Activated naive CD4-positive, alpha-beta T cell treated with anti-CD3 and anti-CD28 coated beads for 36 hours (primary cell): Measurements from ENCODE around the gene SHISAL1. TPM values are rescaled to one million over a fixed set of nuclear protein-coding genes. Genes with fewer than 3 reads are reported as not detected.

Source experiments
- CTCF ChIA-PET: fragments of 350-600 bp; sonication (Branson Sonifier 250); formaldehyde crosslinking; loops from one replicate; lab custom pipeline; 2021; ENCODE audit warnings: antibody characterized with exemption; lab: Charles Lee
- DNase-seq: peaks from one replicate; pipeline ENCODE4 v3.0.0-alpha.2; 2020
- H3K27ac Mint-ChIP-seq: one replicate; pipeline ENCODE4 v1.8.0; 2021; ENCODE audit warnings: mild to moderate bottlenecking, mixed read lengths
- H3K27me3 Mint-ChIP-seq: one replicate; pipeline ENCODE4 v1.8.0; 2021; ENCODE audit warnings: low read depth, mixed read lengths
- H3K36me3 Mint-ChIP-seq: one replicate; pipeline ENCODE4 v1.8.0; 2021; ENCODE audit warnings: low read depth, mixed read lengths
- H3K4me1 Mint-ChIP-seq: one replicate; pipeline ENCODE4 v1.8.0; 2021; ENCODE audit warnings: low read depth, mixed read lengths
- H3K4me3 Mint-ChIP-seq: one replicate; pipeline ENCODE4 v1.8.0; 2021; ENCODE audit warnings: mild to moderate bottlenecking, moderate library complexity, mixed read lengths
- H3K9me3 Mint-ChIP-seq: one replicate; pipeline ENCODE4 v1.8.0; 2021; ENCODE audit warnings: mixed read lengths
- intact Hi-C: fragments of 100-400 bp; cut with micrococcal nuclease; formaldehyde crosslinking; loops from one replicate; pipeline ENCODE4 v1.15.1; 2023
- total RNA-seq, 2 experiments: library from RNA; stranded (reverse); gene quantifications; one replicate each; pipeline ENCODE4 v1.2.3, GENCODE V29; 2021

The SHISAL1 gene
- total RNA-seq, 2 experiments from 2014 or later: not detected

DNA sequence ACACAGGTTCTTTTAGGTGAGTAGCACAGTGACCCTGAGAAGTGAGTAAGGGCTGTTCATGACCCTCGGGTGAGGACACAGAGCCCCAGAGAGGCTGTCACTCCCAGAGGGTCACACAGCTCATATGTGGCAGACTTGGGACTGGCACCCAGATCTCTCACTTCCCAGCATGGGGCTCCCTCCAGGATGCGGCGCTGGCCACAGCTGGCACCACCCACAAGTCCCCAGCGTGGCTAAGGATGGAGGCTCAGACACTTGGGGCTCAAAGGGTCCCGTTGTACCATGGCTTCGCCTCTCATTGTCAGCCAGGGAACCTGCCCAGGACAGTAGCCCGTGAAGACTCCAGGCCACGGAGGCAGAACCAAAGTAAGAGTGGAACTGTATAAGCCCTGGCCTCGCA, 6.0 kb upstream of the SHISAL1 start:
- intact Hi-C loops: no loop called here

GRCh38 chr22:44317886-44318637, 5.3 kb upstream of the SHISAL1 start:
- Mint-ChIP-seq H3K27me3 (no peaks in the 10 kb centered on the region), H3K4me3 (no peak overlapping the region), H3K9me3 (no peaks in the 10 kb centered on the region), H3K4me1 (peaks cover 5% of the 10 kb centered on the region), H3K36me3 (no peaks in the 10 kb centered on the region), H3K27ac (no peak overlapping the region)
- no peak for DNase-seq
- CTCF ChIA-PET: no interaction called here
- intact Hi-C loops: no loop called here

More for the DNA sequence above, 6.0 kb upstream of the SHISAL1 start:
- Mint-ChIP-seq H3K9me3 (no peaks in the 10 kb centered on the region), H3K27me3 (no peaks in the 10 kb centered on the region), H3K27ac (no peak overlapping the region), H3K4me3 (no peak overlapping the region), H3K4me1 (peaks cover 5% of the 10 kb centered on the region), H3K36me3 (no peaks in the 10 kb centered on the region)
- DNase-seq: no peak
- CTCF ChIA-PET: no interaction called here

- no peaks in the 10 kb centered on the region for H3K36me3 Mint-ChIP-seq
- no peaks in the 10 kb centered on the region for H3K9me3 Mint-ChIP-seq
- DNase-seq: no peak
- no peak overlapping the region for H3K27ac Mint-ChIP-seq
- CTCF ChIA-PET: no interaction called here
- peaks cover 5% of the 10 kb centered on the region for H3K4me1 Mint-ChIP-seq
- no peak overlapping the region for H3K4me3 Mint-ChIP-seq
- H3K27me3 Mint-ChIP-seq: no peaks in the 10 kb centered on the region
- intact Hi-C loops: no loop called here
These were observed 4.3 kb upstream of the SHISAL1 start for GRCh38 chr22:44317123-44317444.

GRCh38 chr22:44316393-44317122, 3.8 kb upstream of the SHISAL1 start:
- Mint-ChIP-seq H3K4me1 (peaks cover 5% of the 10 kb centered on the region), H3K27me3 (no peaks in the 10 kb centered on the region), H3K4me3 (no peak overlapping the region), H3K27ac (no peak overlapping the region), H3K36me3 (no peaks in the 10 kb centered on the region), H3K9me3 (no peaks in the 10 kb centered on the region)
- intact Hi-C loops: no loop called here
- no peak for DNase-seq
- CTCF ChIA-PET: interaction anchor here (0.9 kb wide), 1 partner anchor 8 kb away, joined by 4 read pairs; no protein-coding TSS in a partner anchor

- Mint-ChIP-seq H3K27me3 (no peaks in the 10 kb centered on the region), H3K27ac (no peak overlapping the region), H3K9me3 (no peaks in the 10 kb centered on the region), H3K4me3 (no peak overlapping the region), H3K4me1 (peaks cover 5% of the 10 kb centered on the region), H3K36me3 (no peaks in the 10 kb centered on the region)
- CTCF ChIA-PET: no interaction called here
- no peak for DNase-seq
- intact Hi-C loops: no loop called here
These were observed 1.8 kb upstream of the SHISAL1 start for GRCh38 chr22:44314425-44315067.

DNA sequence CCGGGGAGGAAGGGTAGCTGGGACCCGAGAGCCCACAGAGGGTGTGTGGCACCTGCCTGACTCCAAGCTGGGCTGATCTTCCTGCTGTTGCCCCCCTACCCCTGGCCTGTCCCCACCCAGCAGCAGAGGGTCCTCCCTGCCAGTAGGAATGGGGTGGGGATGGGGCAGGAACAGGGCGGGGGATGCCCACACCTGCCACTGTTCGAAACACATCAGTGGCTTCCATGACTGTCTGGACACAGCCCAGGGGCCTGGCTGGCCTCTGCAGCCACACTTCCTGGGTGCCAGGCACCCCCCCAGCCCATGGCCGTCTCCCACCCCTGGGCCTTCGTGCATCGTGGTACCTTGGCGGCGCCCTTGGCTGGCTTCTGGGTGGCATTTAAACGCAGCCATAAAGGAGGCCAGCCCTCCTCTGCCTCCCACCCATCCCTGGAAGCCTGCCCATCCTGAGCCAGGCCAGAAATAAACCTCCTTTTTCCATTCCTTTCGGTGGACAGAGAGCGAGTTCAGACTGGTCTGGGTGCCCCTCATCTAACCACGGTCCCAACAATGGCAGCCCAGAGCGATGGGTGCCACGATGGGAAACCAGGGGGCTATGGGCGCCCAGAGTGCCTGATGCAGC, 745 bp upstream of the SHISAL1 start:
- Mint-ChIP-seq H3K36me3 (no peaks in the 10 kb centered on the region), H3K4me3 (no peak overlapping the region), H3K27me3 (no peaks in the 10 kb centered on the region), H3K9me3 (no peaks in the 10 kb centered on the region), H3K4me1 (peaks cover 5% of the 10 kb centered on the region), H3K27ac (no peak overlapping the region)
- no peak for DNase-seq
- intact Hi-C loops: no loop called here
- CTCF ChIA-PET: no interaction called here

DNA sequence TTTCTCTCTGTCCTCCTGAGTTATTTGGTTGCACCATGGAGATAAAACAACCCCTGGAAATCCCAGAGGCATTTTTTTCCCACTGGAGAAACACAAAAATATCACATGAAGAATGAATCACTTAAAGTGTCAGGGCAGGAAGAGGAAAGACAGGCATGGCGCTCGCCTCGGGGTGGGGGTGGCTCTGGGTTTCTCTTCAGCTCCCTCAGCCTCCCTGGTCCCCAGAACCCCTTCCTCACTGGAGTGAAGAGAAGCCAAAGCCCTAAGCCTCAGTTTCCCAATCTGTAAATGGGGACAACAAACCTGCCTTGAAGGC, 938 bp downstream of the SHISAL1 start:
- intact Hi-C loops: no loop called here
- Mint-ChIP-seq H3K27me3 (no peaks in the 10 kb centered on the region), H3K4me3 (no peak overlapping the region), H3K36me3 (no peaks in the 10 kb centered on the region), H3K4me1 (peaks cover 5% of the 10 kb centered on the region), H3K27ac (no peak overlapping the region), H3K9me3 (no peaks in the 10 kb centered on the region)
- DNase-seq: no peak
- CTCF ChIA-PET: no interaction called here

- no peaks in the 10 kb centered on the region for H3K9me3 Mint-ChIP-seq
- H3K4me3 Mint-ChIP-seq: no peak overlapping the region
- peaks cover 5% of the 10 kb centered on the region for H3K4me1 Mint-ChIP-seq
- H3K27ac Mint-ChIP-seq: no peak overlapping the region
- no peak for DNase-seq
- H3K36me3 Mint-ChIP-seq: no peaks in the 10 kb centered on the region
- intact Hi-C loops: no loop called here
- CTCF ChIA-PET: interaction anchor here (0.6 kb wide), 1 partner anchor 261 kb away, joined by 3 read pairs; no protein-coding TSS in a partner anchor
- no peaks in the 10 kb centered on the region for H3K27me3 Mint-ChIP-seq
These were observed 1.5 kb downstream of the SHISAL1 start for GRCh38 chr22:44311104-44311854.

DNA sequence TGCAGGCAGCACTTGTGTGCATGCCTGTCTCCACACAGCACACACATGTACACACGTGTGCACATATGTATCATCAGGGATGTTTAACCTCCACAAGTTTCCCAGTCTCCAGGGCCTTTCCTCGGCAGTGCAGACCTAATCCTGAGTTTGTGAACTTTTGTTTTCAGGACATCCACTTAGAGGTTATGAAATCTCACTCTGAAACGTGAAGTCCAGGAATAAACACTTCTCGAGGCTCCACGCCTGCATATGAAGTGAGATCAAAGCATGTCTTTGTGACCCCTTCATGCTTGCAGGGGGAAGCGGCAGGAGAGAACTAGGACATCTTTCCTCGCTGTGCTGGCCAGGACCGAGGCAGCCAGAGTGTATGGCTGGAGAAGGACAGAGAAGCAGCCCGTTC, 3.1 kb downstream of the SHISAL1 start:
- no peaks in the 10 kb centered on the region for H3K36me3 Mint-ChIP-seq
- CTCF ChIA-PET: no interaction called here
- H3K27me3 Mint-ChIP-seq: no peaks in the 10 kb centered on the region
- H3K4me3 Mint-ChIP-seq: no peak overlapping the region
- intact Hi-C loops: no loop called here
- peaks cover 5% of the 10 kb centered on the region for H3K4me1 Mint-ChIP-seq
- no peak overlapping the region for H3K27ac Mint-ChIP-seq
- H3K9me3 Mint-ChIP-seq: no peaks in the 10 kb centered on the region
- no peak for DNase-seq

DNA sequence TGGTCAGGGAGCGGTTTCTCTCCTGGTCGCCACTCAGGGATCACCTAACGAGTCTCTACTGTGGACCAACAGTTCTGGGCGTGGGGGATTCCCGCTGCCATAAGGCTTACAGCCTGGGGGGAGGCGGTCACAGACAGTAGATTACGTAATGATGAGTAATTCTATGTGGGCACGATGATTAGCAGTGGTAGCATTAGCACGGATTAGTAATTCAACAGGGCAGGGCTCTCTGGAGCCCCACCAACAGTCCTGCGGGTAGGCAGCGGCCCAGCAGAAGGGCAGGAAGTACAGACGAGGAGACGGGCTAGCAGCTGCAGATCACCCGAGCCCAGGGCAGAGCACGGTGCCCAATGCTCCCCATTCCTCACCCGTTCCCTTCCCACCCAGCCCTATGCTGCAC, 3.6 kb downstream of the SHISAL1 start:
- Mint-ChIP-seq H3K9me3 (no peaks in the 10 kb centered on the region), H3K4me1 (peaks cover under 1% of the 10 kb centered on the region), H3K36me3 (no peaks in the 10 kb centered on the region), H3K27me3 (no peaks in the 10 kb centered on the region), H3K4me3 (no peak overlapping the region), H3K27ac (no peak overlapping the region)
- intact Hi-C loops: no loop called here
- no peak for DNase-seq
- CTCF ChIA-PET: no interaction called here

GRCh38 chr22:44307509-44308169, 5.1 kb downstream of the SHISAL1 start:
- CTCF ChIA-PET: no interaction called here
- intact Hi-C loops: no loop called here
- Mint-ChIP-seq H3K27me3 (no peaks in the 10 kb centered on the region), H3K9me3 (no peaks in the 10 kb centered on the region), H3K4me1 (no peaks in the 10 kb centered on the region), H3K36me3 (no peaks in the 10 kb centered on the region), H3K27ac (no peak overlapping the region), H3K4me3 (no peak overlapping the region)
- DNase-seq: no peak

- Mint-ChIP-seq H3K4me1 (no peaks in the 10 kb centered on the region), H3K4me3 (no peak overlapping the region), H3K9me3 (no peaks in the 10 kb centered on the region), H3K27ac (no peak overlapping the region), H3K36me3 (no peaks in the 10 kb centered on the region), H3K27me3 (no peaks in the 10 kb centered on the region)
- intact Hi-C loops: no loop called here
- DNase-seq: no peak
- CTCF ChIA-PET: no interaction called here
These were observed 6.9 kb downstream of the SHISAL1 start for GRCh38 chr22:44305888-44306287.
